Stimulated activated CD4-positive, alpha-beta T cell treated with anti-CD3 and anti-CD28 coated beads, Interleukin-1b, Interleukin-23, amount 100 ng/mL, for 24 hours (primary cell): ENCODE measurements around the gene DMRT1.

Experiments
- DNase-seq, 4 experiments: peaks; one replicate each; pipeline ENCODE4 v3.0.0-alpha.2; 2020; ENCODE audit warnings: low read depth in 4 of 4, low spot score in 1 of 4

DMRT1 gene

DNA sequence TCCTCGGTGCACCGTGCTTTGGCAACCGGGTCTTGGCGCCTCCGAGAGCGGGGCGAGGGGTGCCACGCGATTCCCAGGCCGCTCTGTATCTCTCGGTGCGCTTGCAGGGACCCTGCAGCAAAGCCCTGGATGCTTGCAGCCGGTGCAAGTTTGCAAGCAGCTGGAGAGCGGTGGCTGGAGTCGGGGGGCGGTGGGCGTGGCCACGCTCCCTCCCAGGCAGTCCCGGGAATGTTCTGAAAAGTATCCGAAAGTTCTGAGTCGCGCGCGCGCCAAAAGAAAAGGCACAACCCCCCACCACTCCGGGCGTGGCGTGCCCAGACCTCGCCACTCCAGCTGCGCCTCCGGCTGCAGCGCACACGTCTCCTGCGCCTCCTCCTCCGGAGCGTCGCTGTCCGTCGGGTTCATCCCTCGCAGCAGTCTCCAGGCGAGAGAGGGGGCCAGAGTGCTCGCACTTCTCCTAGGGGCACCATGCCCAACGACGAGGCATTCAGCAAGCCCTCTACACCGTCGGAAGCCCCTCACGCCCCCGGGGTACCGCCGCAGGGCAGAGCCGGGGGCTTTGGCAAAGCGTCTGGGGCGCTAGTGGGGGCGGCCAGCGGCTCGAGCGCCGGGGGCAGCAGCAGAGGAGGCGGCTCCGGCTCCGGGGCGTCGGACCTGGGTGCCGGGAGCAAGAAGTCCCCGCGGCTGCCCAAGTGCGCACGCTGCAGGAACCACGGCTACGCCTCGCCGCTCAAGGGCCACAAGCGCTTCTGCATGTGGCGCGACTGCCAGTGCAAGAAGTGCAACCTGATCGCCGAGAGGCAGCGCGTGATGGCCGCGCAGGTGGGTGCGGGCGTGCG, at the start of gene DMRT1:
TSS of gene DMRT1 (plus strand) at position 327 of the 839 bp plus-strand sequence. CDS start at position 469, 142 bp downstream.
- no peak for DNase-seq

DNA sequence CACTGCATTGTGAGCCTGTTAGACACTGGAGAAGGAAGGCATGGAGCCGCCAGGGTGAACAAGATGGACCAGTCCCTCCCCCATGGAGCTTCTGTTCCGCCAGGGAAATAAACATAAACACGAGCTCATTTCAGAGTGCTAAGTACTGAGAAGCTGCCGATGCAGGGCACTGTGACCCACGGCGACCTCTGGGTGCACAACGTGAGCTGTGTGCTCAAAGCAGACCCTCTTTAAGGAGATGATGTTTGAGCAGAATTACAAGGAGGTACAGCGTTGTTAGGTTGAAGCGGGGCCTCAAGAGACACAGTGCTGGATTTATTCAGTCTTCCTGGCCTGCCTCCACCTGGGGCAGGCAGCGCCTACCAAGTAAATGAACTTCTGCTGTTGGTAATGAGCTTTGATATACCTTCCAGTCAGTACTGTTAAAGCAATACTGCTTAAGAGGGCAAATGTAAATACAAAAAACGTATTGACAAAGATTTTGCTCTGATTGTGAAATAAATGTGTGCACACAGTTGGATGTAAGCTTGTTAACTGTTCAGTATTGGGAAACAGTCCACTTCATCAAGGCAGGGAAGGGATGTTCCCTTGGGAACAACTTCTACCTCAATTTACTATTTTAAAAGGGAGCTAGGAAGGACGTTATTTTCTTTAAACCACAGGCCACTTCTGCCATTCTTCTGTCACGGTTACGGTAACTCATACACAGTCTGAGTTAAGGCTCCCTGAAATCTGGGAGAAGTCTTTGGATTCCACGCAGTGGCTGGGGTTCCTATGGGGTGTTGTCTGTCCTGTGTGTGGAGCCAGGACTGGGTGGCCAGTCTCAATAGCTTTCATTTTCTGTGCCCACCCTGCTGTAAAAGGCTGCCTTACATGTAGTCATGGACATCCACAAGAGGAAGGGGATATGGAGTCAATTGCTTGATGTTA, 48.9 kb upstream of the DMRT1 start:
- no peak for DNase-seq

DNA sequence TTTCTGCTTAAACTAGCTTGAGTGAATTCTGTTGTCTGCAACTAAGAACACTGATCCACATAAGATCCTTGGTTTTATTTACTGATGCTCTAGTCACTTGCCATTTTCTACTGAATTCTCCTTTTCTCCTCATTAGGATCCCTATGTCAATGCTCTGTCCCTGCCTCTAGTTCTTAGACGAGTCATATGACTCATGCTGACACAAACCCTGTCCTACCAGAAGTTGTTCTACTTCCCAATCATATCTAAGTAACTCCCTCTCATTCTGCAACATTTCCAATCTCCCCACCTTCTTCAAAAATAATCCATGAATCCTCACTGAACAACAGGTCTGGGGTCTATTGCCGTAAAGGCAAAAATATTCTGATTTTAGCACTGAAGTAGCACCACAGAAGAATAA, 47.1 kb upstream of the DMRT1 start:
- no peak for DNase-seq

DNA sequence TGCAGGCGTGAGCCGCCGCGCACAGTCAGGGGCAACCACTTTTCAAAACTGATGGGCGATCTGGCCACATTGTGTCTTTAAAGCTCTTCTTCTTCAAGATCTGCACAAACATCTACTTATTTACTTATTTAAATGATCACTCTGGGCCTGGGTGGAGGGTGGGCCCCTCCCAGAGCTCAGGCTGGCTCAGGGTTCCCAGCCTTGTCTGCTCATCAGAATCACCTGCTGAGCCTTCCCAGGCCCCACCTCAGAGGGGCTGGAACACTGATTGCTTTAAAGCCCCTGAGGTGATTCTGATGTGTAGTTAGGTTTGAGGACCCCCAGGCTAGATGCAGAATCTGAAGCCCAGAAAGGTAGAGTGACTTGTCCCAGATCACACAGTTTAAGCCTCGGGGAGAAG, 45.6 kb upstream of the DMRT1 start:
- DNase-seq, result no peak

DNA sequence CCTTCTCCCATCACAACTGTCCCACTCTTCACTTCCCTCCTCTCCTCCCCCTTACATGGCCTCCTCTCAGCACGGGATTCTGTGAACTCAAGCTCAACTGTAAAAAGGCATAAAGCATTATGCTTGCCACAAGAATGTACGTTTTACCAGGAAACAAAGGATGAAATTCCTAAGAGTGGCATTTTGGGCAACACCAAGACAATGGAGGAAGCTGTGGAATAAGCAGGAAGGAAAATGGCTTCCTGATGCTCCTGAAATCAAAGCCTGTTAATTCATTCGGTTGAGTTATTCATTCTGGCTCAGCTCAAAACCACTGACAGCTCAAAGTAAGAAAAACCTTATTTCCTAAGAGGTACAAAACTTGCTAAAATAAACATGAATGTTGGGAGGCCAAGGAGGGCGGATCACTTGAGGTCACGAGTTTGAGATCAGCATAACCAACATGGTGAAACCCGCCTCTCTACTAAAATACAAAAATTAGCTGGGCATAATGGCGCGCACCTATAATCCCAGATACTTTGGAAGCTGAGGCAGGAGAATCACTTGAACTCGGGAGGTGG, 40.8 kb upstream of the DMRT1 start:
- no peak for DNase-seq

DNA sequence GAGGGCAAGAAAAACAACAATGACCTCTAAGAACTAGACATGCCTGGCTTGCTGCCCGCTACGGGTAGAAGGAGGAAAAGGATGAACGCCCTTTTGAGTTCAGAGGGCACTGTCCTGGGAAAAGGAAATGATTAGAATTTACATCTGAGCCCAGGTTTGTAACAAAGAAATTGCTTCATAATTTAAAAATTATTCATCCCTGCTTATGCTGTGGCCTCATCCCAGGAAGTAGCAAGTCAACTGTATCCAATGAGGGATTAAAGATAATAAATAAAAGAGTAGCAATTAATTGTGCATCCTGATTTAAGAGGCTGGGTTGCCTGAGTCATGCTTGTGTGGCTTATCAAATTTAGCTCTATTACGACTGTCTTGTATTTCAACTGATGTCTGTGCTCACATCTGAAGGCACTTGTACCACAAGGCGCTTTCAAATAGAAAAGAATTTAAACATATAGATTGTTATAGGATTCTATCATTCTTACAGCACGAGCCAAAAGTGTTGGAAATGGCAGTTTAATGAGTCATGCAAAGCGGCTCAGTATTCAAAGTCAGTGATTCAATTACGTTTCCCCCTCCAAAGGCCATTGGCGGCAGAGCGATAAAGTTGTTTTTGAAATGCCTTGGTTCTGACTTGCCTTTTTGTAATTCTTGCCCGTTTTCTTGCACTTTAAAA, 40.0 kb upstream of the DMRT1 start:
- no peak for DNase-seq

DNA sequence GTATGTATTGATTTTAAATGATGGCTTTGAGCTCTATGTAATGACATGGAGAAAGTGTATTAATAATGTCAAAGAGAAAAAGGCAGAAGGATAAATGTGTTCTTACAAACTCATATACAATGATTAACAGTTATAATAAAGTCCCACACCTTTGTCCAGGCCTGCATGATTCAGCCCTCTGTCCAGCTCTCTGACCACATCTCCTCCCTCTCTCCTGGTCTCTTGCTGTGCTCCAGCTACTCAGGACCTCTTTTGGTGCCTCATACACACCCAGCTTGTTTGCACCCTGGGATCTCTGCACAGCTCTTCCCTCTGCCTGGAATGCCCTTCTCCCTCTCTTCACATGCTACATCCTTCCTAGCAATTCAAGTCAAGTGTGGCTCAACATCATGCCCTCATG, 37.5 kb upstream of the DMRT1 start:
- DNase-seq, result no peak

DNA sequence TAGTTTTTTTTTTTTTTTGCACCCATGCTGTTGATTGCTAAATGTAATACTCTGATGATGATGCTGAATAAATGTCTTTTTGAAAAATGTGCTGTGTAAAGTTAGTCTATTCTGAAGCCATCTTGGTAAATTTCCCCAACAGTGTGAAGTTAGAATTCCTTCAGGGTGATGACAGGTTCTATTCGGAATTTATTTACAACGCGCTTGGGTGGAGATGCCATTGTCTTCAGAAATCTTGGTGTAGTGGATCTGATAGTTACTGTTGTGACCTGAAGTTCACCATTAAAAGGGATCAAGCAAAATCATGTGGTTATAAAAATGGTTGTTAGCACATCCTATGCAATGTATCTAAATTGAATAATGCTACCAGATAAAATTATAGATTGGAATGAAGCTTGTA, 36.3 kb upstream of the DMRT1 start:
- DNase-seq, result no peak

DNA sequence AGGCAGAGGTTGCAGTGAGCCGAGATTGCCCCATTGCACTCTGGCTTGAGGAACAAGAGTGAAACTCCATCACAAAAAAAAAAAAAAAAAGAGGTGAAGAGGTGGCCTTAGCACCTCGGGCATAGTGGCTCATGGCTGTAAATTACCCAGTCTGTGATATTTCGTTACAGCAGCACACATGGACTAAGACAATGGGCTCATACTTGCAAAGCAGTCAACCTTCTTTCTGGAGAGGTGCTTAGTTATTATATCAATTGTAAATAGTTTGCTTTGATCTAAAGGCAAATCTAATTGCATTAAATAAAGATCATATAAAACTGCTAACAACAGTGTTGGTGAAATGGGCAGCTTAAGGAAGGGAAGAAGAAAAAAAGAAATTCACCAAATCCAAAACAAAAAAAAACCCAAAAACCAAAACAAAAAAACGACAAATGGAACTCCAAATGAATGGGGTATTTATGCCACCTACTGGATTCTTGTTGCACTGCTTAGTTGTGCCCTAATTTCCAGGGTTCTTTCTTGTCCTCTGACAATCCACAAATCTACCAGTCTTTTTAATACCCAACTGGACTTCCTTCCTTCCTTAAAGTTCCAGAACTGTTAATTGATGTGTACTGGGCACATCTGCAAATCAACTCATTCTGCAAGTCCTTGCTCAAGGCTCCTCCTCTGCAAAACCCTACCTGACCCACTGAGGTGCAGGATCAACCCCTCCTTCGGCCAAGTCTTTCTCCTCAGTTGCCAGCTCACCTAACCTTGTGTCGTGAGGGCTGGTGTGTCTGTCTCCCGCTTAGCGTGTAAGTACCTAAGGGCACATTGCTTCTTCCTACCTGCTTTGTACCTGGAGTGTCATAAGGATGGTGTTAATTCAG, 35.0 kb upstream of the DMRT1 start:
- DNase-seq, result no peak

DNA sequence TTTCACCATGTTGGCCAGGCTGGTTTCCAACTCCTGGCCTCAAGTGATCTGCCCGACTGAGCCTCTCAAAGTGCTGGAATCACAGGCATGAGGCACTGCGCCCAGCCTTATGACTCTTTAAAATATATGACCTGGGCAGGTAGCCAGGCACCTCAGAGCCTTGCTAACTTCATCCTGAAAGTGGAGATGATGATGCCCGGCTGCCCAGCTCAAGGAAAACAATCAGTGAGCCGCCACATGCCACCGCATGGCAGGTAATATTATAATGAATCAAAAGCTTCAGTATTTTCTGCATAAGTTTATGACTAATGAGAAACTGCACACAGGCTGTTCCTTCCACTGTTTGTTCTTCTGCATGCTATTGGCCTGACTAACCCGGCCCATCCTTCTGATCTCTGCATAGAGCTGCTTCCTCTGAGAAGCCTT, 30.4 kb upstream of the DMRT1 start:
- DNase-seq, result no peak

DNA sequence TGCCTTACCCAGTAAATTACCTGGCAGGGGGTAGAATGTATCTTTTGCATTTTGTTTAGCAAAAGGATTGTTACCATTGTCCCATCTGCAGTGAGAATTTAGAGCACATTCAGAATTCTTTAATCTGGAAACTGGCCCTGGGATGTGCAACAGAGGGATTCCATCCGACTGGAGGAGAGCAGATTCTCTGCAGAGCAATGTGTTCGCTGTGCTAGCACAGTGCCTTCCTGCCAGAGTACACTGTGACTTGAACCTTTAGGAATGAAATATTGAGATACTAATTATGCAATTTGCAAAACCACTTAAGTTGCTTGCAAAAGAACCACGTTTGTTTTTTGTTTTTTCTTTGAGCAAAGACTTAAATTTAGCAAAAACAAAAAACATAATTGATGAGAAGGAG, 22.5 kb upstream of the DMRT1 start:
- no peak for DNase-seq

DNA sequence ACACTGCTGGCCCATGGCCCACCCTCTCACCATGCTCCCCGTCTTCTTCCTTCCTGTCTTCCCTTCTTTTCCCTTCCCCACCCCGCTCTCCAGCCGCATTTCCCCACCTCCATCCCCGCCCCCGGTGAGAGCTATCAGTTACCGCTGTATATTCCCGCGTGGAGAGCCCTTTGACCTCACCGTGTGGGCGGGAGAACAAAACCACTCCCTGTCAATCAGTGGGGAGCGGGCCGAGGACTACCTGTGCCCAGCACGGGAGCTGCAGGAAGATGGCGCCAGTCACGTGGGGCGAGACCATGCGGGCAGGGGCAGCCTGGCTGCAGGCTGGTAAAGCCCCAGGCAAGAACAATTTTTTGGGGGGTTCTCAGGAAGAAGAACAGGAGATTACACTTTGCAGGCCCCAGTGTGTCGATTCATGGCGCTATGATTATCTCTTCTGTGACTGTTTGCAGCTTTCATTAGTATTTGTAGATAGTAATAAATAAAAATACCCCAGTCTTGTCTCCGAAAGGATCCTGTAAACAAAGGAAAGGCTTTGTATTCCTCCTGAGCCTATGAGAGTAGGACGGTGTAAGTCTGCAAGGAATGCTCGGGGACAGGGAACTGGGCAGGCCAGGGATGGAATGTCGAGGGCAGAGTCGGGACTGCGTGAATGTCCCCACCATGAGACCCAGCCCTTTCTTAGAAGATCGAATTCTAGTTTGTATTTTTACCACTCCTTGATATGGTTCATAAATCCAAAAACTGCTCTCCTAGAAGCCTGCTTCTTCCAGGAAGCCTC, 14.8 kb upstream of the DMRT1 start:
- no peak for DNase-seq

DNA sequence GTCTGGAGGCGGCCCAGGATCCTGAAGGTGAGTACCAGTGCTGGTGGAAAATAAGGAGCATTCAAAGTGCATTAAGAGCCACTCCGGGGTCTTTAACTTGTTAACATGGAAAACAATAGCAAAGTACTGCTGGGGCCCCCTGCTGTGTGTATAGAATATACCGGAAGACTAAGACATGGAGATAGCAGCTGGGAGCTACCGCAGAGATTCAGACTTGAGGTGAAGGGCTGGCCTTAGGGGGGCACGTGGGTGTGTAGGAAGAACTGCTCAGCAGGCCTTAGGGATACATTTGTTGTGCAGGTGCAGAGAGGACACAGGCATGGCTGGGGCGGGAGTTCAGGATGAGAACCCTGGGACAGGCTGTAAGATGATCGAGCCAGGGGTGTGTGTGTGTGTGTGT, 1.2 kb upstream of the DMRT1 start:
- no peak for DNase-seq

DNA sequence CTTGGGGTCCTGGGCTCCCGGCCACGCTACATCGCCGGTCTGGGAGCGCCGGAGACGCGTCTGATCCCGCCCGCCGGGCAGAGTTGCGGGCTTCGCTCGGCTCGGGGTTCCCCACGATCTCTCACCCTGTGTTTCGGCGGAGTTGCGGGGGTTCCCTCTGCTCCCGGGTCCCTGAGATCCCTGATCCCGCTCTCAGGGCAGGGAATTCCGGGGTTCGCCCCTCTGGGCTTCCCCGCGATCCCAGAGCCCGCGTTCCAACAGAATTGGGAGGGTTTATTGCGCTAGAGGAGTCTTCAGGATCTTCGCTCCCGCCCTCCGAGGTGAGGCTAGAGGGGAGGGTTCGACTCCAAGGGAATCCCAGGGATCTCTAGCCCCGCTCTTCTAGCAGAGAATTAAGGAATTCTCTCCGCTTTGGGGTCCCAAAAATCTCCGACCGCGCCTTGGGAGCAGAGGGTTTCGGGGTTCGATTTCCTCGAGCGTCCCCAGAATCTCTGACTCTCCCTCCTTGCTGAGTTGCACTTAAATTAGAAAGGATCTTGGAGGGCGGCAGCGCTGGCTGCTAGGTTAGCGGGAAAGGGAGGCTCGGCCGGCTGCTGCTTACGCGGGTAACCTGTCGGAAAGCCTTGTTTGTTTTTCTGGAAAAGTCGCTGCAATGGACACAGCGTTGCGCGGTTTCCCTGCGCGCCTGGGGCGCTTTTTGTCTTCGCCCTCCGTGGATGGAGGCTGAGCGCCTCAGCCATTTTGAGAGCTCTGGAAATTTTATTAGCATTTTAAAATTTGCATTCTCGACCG, 1.3 kb downstream of the DMRT1 start:
- no peak for DNase-seq

DNA sequence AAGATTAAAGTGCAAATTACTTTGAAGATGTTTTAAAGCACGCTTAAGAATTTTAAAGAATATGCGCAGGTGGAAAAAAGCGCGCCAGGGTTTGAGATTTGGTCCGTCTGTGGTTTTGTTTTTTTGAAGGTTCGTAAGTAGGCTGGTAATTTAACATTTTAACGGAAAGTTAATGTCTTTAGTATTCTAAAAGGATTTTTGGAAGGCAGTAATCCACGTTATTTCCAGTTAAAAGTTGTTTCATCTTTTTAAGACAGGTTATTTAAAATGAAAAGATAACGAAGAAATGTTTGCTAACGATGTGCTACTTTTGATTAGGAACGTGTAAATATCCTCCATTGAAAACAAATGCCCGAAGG, 1.9 kb downstream of the DMRT1 start:
- DNase-seq, result no peak

DNA sequence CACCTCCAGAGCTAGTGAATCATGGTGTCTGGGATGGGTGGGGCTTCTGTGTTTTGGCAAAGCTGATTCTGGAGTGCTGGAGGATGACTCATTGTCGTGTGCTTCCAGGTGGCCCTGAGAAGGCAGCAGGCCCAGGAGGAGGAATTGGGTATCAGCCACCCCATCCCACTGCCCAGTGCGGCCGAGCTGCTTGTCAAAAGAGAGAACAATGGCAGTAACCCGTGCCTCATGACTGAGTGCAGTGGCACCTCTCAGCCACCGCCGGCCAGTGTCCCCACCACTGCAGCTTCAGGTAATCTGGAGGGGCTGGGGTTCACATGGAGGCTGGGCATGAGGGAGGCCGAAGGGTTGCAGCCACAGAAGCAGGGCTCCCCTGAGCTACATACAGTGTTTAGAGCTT, 5.4 kb downstream of the DMRT1 start:
- no peak for DNase-seq

DNA sequence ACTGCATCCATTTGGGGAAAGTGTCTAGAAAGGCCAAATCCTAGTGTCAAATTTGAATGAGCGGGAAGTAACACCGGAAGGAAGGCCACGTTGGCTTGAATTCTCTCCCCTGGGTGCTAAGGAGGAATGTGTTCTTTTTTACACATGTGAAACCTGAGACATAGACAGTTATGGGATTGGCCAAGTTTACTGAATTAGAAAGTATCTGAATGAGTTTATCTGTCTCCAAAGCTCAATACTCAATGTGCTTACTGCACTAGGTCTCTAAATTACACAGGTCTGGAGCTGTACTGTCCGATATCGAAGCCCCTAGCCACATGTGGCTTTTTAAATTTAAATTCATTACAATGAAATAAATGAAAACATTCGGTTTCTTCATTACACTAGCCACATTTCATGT, 6.0 kb downstream of the DMRT1 start:
- no peak for DNase-seq

DNA sequence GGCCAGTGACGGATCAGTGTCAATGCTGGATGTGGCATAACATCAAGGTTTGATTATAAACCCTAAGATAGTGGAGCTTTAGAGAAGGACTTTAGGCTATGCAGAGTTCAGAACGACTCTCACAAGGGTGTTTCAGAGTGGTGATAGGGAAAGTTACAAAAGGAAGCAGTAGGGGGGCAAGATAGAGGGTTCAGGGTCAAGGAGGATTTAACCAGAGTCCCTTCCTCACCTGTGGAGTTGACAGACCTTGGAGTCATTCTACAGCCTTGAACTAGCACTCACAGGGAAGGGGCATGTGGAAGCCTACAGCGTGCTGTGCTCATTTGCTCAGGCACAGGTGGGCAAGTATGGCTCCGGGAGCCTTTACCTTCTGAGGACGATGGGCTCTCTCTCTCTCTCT, 7.9 kb downstream of the DMRT1 start:
- no peak for DNase-seq

DNA sequence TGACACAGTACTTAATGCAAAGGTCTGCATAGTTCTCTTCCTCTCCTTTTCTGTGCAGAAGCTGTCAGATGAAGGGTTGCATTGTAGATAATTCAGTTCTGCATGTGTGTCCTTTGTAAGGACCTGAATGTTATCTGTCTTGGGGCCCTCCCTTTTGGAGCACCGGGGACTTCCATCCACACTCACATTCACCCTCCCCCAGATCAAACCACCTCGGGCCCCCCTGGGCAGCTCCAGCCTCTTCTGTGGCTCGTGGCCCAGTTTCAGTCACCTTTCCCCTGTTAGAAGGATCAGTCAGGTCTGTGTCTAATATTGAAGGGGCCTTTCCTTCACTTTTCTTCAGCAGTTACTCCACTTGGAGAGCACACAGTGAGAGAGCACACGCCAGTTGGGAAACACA, 11.0 kb downstream of the DMRT1 start:
- DNase-seq, result no peak
